HEK293T (cell line): ENCODE measurements around the gene GRAMD1B.

Experiments
- HDGF ChIP-seq: fragments of 450-650 bp; IDR thresholded peaks from 2 replicates; pipeline ENCODE4 v1.6.1; 2017; ENCODE audit warnings: antibody characterized with exemption, borderline replicate concordance
- SP1 ChIP-seq: fragments of 450-650 bp; IDR thresholded peaks from 2 replicates; pipeline ENCODE4 v1.6.1; 2017
- TARDBP ChIP-seq: fragments of 450-650 bp; IDR thresholded peaks from 2 replicates; pipeline ENCODE4 v1.6.1; 2016
- ZNF384 ChIP-seq: fragments of 450-650 bp; IDR thresholded peaks from 2 replicates; pipeline ENCODE4 v1.6.1; 2016
- TF ChIP-seq, protein P1 (sequence below): fragments of 450-650 bp; IDR thresholded peaks from 2 replicates; pipeline ENCODE4 v1.6.1; 2016

DNA sequence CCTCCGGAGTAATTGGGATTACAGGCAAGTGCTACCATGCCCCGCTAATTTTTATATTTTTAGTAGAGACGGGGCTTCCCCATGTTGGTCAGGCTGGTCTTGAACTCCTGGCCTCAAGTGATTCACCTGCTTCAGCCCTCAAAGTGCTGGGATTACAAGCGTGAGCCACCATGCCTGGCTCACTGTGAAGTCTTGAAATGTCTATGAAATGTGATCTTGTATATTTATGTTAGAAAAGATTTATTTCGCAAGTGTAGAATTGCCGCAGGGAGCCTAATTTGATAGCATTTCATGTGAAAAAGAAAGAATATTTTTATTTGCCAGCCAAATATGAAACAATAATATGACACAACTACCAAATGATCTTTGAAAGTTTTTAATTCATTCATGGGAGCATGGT, 52.1 kb downstream of the GRAMD1B start:
- TF ChIP-seq ZNF384 (no peak), SP1 (no peak), HDGF (no peak), TARDBP (no peak)
- TF ChIP-seq, protein P1, sequence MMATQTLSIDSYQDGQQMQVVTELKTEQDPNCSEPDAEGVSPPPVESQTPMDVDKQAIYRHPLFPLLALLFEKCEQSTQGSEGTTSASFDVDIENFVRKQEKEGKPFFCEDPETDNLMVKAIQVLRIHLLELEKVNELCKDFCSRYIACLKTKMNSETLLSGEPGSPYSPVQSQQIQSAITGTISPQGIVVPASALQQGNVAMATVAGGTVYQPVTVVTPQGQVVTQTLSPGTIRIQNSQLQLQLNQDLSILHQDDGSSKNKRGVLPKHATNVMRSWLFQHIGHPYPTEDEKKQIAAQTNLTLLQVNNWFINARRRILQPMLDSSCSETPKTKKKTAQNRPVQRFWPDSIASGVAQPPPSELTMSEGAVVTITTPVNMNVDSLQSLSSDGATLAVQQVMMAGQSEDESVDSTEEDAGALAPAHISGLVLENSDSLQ: no peak
